HG02610 (cell line): Measurements from ENCODE around the gene ACER3.
A peak's percentile ranks its signal among the peaks of the same experiment; 100 is the strongest.
"Not testable (repeated sequence)": the region's sequence is repeated elsewhere in the genome, so short reads cannot be mapped to it uniquely, and the experiment has no call there.

ENCODE experiments used
- ATAC-seq: cut with Tn5 transposase; IDR thresholded peaks from one replicate; pipeline ENCODE4 v1.9.1; 2021; ENCODE audit warnings: mild to moderate bottlenecking, moderate library complexity; ENCODE audit not compliant: unreplicated experiment

The ACER3 gene

GRCh38 chr11:77035039-77035438 is 174.3 kb downstream of the ACER3 start:
- ATAC-seq, result no peak

- ATAC-seq, result no peak
These were observed 174.9 kb downstream of the ACER3 start for GRCh38 chr11:77035580-77035979.

- ATAC-seq, result no peak
These were observed 175.7 kb downstream of the ACER3 start for GRCh38 chr11:77036398-77036797.

- ATAC-seq, result no peak
These were observed 176.3 kb downstream of the ACER3 start for GRCh38 chr11:77037057-77037456.

GRCh38 chr11:77038029-77038824 is 177.5 kb downstream of the ACER3 start:
- no peak for ATAC-seq

- peak; percentile 48 for ATAC-seq
These were observed 178.2 kb downstream of the ACER3 start for GRCh38 chr11:77038825-77039326.

- ATAC-seq, result no peak
These were observed 179.0 kb downstream of the ACER3 start for GRCh38 chr11:77039491-77040400.

GRCh38 chr11:77040401-77040777 is 179.7 kb downstream of the ACER3 start:
- ATAC-seq, result no peak

- ATAC-seq, result no peak
These were observed 180.2 kb downstream of the ACER3 start for GRCh38 chr11:77040889-77041288.

GRCh38 chr11:77042111-77042726 is 181.5 kb downstream of the ACER3 start:
- no peak for ATAC-seq

GRCh38 chr11:77044356-77044755 is 183.6 kb downstream of the ACER3 start:
- ATAC-seq, result no peak

- no peak for ATAC-seq
These were observed 184.2 kb downstream of the ACER3 start for GRCh38 chr11:77044886-77045285.

- peak; percentile 39 for ATAC-seq
These were observed 185.4 kb downstream of the ACER3 start for GRCh38 chr11:77046060-77046501.

- ATAC-seq, result peak; percentile 80
These were observed 186.5 kb downstream of the ACER3 start for GRCh38 chr11:77047007-77047927.

GRCh38 chr11:77047928-77048446 is 187.3 kb downstream of the ACER3 start:
- ATAC-seq, result not testable (repeated sequence)

GRCh38 chr11:77049026-77049425 is 188.3 kb downstream of the ACER3 start:
- no peak for ATAC-seq

- no peak for ATAC-seq
These were observed 190.8 kb downstream of the ACER3 start for GRCh38 chr11:77051511-77051910.

- ATAC-seq, result no peak
These were observed 191.8 kb downstream of the ACER3 start for GRCh38 chr11:77052518-77052917.

GRCh38 chr11:77053217-77054015 is 192.7 kb downstream of the ACER3 start:
- ATAC-seq, result no peak
